ENCODE measurements around the gene IGF1.

Gene IGF1

GRCh38 chr12:102503056-102503681, 22.8 kb upstream of the IGF1 start:
- Histone ChIP-seq H3K9me3 (ENCODE audit: control insufficient read depth, low read length) (no peaks in the 10 kb centered on the region), H2BK12ac (ENCODE audit: low read length in 2 of 2) (no peak overlapping the region), H3K23ac (ENCODE audit: low read length in 2 of 2) (no peak overlapping the region), H2AK5ac (ENCODE audit: low read length, severe bottlenecking) (no peak overlapping the region), H2BK120ac (ENCODE audit: low read depth, low read length) (no peak overlapping the region), H3K4ac (ENCODE audit: low read depth in 1 of 2, low read length in 2 of 2) (no peak overlapping the region), H3K4me3 (ENCODE audit: insufficient read depth in 1 of 2, low read depth in 1 of 2, low read length in 2 of 2) (no peak overlapping the region), H3K27ac (ENCODE audit: low read length, poor library complexity, severe bottlenecking) (no peak overlapping the region), H2BK15ac (ENCODE audit: low read depth, poor library complexity, severe bottlenecking) (no peak overlapping the region), H3K18ac (ENCODE audit: low read depth in 1 of 2, low read length in 2 of 2) (no peak overlapping the region), H3K14ac (ENCODE audit: low read length in 2 of 2) (no peak overlapping the region), H4K8ac (ENCODE audit: low read length) (no peak overlapping the region), H3K4me1 (ENCODE audit: control insufficient read depth, insufficient read depth, low read depth, low read length) (no peaks in the 10 kb centered on the region), H3K36me3 (ENCODE audit: control insufficient read depth in 1 of 2, insufficient read depth in 2 of 2, low read depth in 1 of 2, low read length in 2 of 2) (no peaks in the 10 kb centered on the region), H4K91ac (ENCODE audit: low read length) (no peak overlapping the region), H3K27me3 (ENCODE audit: control insufficient read depth in 1 of 2, insufficient read depth in 1 of 2, low read length in 2 of 2) (no peaks in the 10 kb centered on the region), H2BK5ac (ENCODE audit: low read depth, low read length, poor library complexity, severe bottlenecking) (no peak overlapping the region), H3K9ac (ENCODE audit: low read length) (no peak overlapping the region), H3K79me1 (replicated peaks; ENCODE audit: low read length, poor library complexity, severe bottlenecking) (no peaks in the 10 kb centered on the region), H2AFZ (ENCODE audit: low read depth, low read length) (no peak overlapping the region), H3K4me2 (ENCODE audit: low read length, poor library complexity, severe bottlenecking) (no peak overlapping the region)
- no peak for DNase-seq
- WGBS, result 20% methylated on average over 1 of the region's 2 CpGs

GRCh38 chr12:102501773-102502172, 21.4 kb upstream of the IGF1 start:
- no peak overlapping the region for H2BK12ac ChIP-seq (ENCODE audit: low read length in 2 of 2)
- no peaks in the 10 kb centered on the region for H3K9me3 ChIP-seq (ENCODE audit: control insufficient read depth, low read length)
- H3K36me3 ChIP-seq (ENCODE audit: control insufficient read depth in 1 of 2, insufficient read depth in 2 of 2, low read depth in 1 of 2, low read length in 2 of 2), result no peaks in the 10 kb centered on the region
- peak overlapping the region; percentile 42 for H3K9ac ChIP-seq (ENCODE audit: low read length)
- 77% methylated on average over 5 of the region's 5 CpGs for WGBS
- no peak overlapping the region for H2BK5ac ChIP-seq (ENCODE audit: low read depth, low read length, poor library complexity, severe bottlenecking)
- no peak overlapping the region for H3K18ac ChIP-seq (ENCODE audit: low read depth in 1 of 2, low read length in 2 of 2)
- H4K91ac ChIP-seq (ENCODE audit: low read length), result no peak overlapping the region
- no peaks in the 10 kb centered on the region for H3K79me1 ChIP-seq (replicated peaks; ENCODE audit: low read length, poor library complexity, severe bottlenecking)
- DNase-seq, result no peak
- H3K4me3 ChIP-seq (ENCODE audit: insufficient read depth in 1 of 2, low read depth in 1 of 2, low read length in 2 of 2), result peak overlapping the region in 1 of 2 experiments; percentile 16
- no peak overlapping the region for H3K14ac ChIP-seq (ENCODE audit: low read length in 2 of 2)
- H3K27ac ChIP-seq (ENCODE audit: low read length, poor library complexity, severe bottlenecking), result no peak overlapping the region
- no peak overlapping the region for H3K4ac ChIP-seq (ENCODE audit: low read depth in 1 of 2, low read length in 2 of 2)
- no peak overlapping the region for H2AK5ac ChIP-seq (ENCODE audit: low read length, severe bottlenecking)
- no peak overlapping the region for H3K4me2 ChIP-seq (ENCODE audit: low read length, poor library complexity, severe bottlenecking)
- no peak overlapping the region for H2BK15ac ChIP-seq (ENCODE audit: low read depth, poor library complexity, severe bottlenecking)
- no peaks in the 10 kb centered on the region for H3K27me3 ChIP-seq (ENCODE audit: control insufficient read depth in 1 of 2, insufficient read depth in 1 of 2, low read length in 2 of 2)
- no peak overlapping the region for H3K23ac ChIP-seq (ENCODE audit: low read length in 2 of 2)
- H4K8ac ChIP-seq (ENCODE audit: low read length), result no peak overlapping the region
- H2BK120ac ChIP-seq (ENCODE audit: low read depth, low read length), result no peak overlapping the region
- no peak overlapping the region for H2AFZ ChIP-seq (ENCODE audit: low read depth, low read length)
- H3K4me1 ChIP-seq (ENCODE audit: control insufficient read depth, insufficient read depth, low read depth, low read length), result no peaks in the 10 kb centered on the region

DNA sequence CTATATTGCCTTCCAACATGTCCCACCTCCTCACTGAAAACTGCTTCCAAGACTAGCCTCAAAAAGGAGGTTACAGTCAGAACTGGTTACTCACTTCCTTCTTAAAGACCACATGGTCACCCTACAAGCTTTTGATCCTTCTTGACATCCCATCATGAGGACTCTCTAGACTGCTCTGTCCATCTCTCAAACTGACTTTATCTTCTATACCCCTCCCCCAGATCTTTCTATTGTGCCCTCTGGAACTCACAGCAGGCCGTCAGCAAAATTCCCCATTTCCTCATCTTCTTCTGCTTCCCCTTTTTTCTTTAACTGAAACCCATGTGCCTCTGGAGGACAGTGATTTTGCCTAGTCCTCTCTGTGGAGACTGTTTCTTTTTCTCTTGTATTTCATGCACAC, 18.1 kb upstream of the IGF1 start:
- WGBS, result 75% methylated on average over 1 of the region's 1 CpG
- Histone ChIP-seq H3K18ac (ENCODE audit: low read depth in 1 of 2, low read length in 2 of 2) (no peak overlapping the region), H4K8ac (ENCODE audit: low read length) (no peak overlapping the region)

DNA sequence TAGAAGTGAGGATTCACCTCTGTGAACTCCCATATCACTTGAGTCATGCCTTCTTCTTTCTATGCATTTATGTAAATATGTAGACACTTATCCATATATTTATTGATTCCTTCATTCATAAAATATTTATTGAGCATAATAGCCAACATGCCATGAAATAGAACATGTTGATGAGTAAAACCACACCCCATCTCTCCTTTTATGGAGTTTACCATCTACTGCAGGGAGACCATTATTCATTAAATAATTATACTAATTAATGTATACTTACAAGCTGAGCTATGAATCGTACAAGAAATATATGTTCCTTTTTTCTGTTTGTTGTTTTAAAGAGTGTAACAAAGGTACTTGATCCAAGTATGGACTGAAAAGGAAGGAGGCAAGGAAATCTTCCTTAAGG, 17.4 kb upstream of the IGF1 start:
- Histone ChIP-seq H2BK120ac (ENCODE audit: low read depth, low read length) (no peak overlapping the region), H3K9ac (ENCODE audit: low read length) (no peak overlapping the region), H3K4me2 (ENCODE audit: low read length, poor library complexity, severe bottlenecking) (no peak overlapping the region), H4K8ac (ENCODE audit: low read length) (no peak overlapping the region), H2AFZ (ENCODE audit: low read depth, low read length) (no peak overlapping the region), H3K9me3 (ENCODE audit: control insufficient read depth, low read length) (peaks cover 7% of the 10 kb centered on the region), H3K14ac (ENCODE audit: low read length in 2 of 2) (no peak overlapping the region), H2AK5ac (ENCODE audit: low read length, severe bottlenecking) (no peak overlapping the region), H2BK12ac (ENCODE audit: low read length in 2 of 2) (no peak overlapping the region), H3K27ac (ENCODE audit: low read length, poor library complexity, severe bottlenecking) (no peak overlapping the region), H3K4ac (ENCODE audit: low read depth in 1 of 2, low read length in 2 of 2) (no peak overlapping the region), H3K79me1 (replicated peaks; ENCODE audit: low read length, poor library complexity, severe bottlenecking) (no peaks in the 10 kb centered on the region), H2BK5ac (ENCODE audit: low read depth, low read length, poor library complexity, severe bottlenecking) (no peak overlapping the region), H3K27me3 (ENCODE audit: control insufficient read depth in 1 of 2, insufficient read depth in 1 of 2, low read length in 2 of 2) (no peaks in the 10 kb centered on the region), H3K18ac (ENCODE audit: low read depth in 1 of 2, low read length in 2 of 2) (no peak overlapping the region), H2BK15ac (ENCODE audit: low read depth, poor library complexity, severe bottlenecking) (no peak overlapping the region), H3K4me1 (ENCODE audit: control insufficient read depth, insufficient read depth, low read depth, low read length) (no peaks in the 10 kb centered on the region), H3K23ac (ENCODE audit: low read length in 2 of 2) (no peak overlapping the region), H3K36me3 (ENCODE audit: control insufficient read depth in 1 of 2, insufficient read depth in 2 of 2, low read depth in 1 of 2, low read length in 2 of 2) (no peaks in the 10 kb centered on the region), H3K4me3 (ENCODE audit: insufficient read depth in 1 of 2, low read depth in 1 of 2, low read length in 2 of 2) (no peak overlapping the region), H4K91ac (ENCODE audit: low read length) (no peak overlapping the region)
- WGBS, result 86% methylated on average over 1 of the region's 1 CpG
- no peak for DNase-seq

More for the DNA sequence above, 18.1 kb upstream of the IGF1 start:
- Histone ChIP-seq H3K14ac (ENCODE audit: low read length in 2 of 2) (no peak overlapping the region), H2AFZ (ENCODE audit: low read depth, low read length) (no peak overlapping the region), H3K36me3 (ENCODE audit: control insufficient read depth in 1 of 2, insufficient read depth in 2 of 2, low read depth in 1 of 2, low read length in 2 of 2) (no peaks in the 10 kb centered on the region), H3K9ac (ENCODE audit: low read length) (no peak overlapping the region), H3K4me1 (ENCODE audit: control insufficient read depth, insufficient read depth, low read depth, low read length) (no peaks in the 10 kb centered on the region), H2BK5ac (ENCODE audit: low read depth, low read length, poor library complexity, severe bottlenecking) (no peak overlapping the region), H3K23ac (ENCODE audit: low read length in 2 of 2) (no peak overlapping the region), H3K4me2 (ENCODE audit: low read length, poor library complexity, severe bottlenecking) (no peak overlapping the region), H3K27ac (ENCODE audit: low read length, poor library complexity, severe bottlenecking) (no peak overlapping the region), H3K27me3 (ENCODE audit: control insufficient read depth in 1 of 2, insufficient read depth in 1 of 2, low read length in 2 of 2) (no peaks in the 10 kb centered on the region), H3K79me1 (replicated peaks; ENCODE audit: low read length, poor library complexity, severe bottlenecking) (no peaks in the 10 kb centered on the region), H2AK5ac (ENCODE audit: low read length, severe bottlenecking) (no peak overlapping the region), H3K9me3 (ENCODE audit: control insufficient read depth, low read length) (peaks cover 6% of the 10 kb centered on the region), H3K4me3 (ENCODE audit: insufficient read depth in 1 of 2, low read depth in 1 of 2, low read length in 2 of 2) (no peak overlapping the region), H2BK12ac (ENCODE audit: low read length in 2 of 2) (no peak overlapping the region), H3K4ac (ENCODE audit: low read depth in 1 of 2, low read length in 2 of 2) (no peak overlapping the region), H2BK120ac (ENCODE audit: low read depth, low read length) (no peak overlapping the region), H4K91ac (ENCODE audit: low read length) (no peak overlapping the region), H2BK15ac (ENCODE audit: low read depth, poor library complexity, severe bottlenecking) (no peak overlapping the region)
- DNase-seq, result no peak

Measured in mesenchymal stem cell (in vitro differentiated cells and primary cell).